SK-N-SH (cell line): ENCODE data around the gene ELP4. TPM values are rescaled to one million over a fixed set of nuclear protein-coding genes. Genes with fewer than 3 reads are reported as not detected.

Experiments used
- CTCF ChIA-PET: fragments of 300-600, 350-600 bp; formaldehyde crosslinking; extraction: SDS; loops from one replicate; lab custom pipeline; 2021; lab: Yijun Ruan, JAX
- POLR2A ChIA-PET: fragments of 350-600 bp; sonication (Branson Sonifier 250); formaldehyde crosslinking; extraction: SDS; loops from one replicate; lab custom pipeline; 2020; ENCODE audit warnings: antibody characterized with exemption, inconsistent platforms; lab: Yijun Ruan, JAX
- DNase-seq: peaks from one replicate; pipeline ENCODE4 v3.0.0; 2012
- H2AFZ ChIP-seq: fragments of 200-600 bp; sonication (generic); 2 replicates; pipeline ENCODE4 v1.8.1; 2016; ENCODE audit warnings: antibody characterized with exemption, mild to moderate bottlenecking, low read depth
- H3F3A ChIP-seq: fragments of 200-600 bp; sonication (generic); replicated peaks from 2 replicates; pipeline ENCODE3; 2016; ENCODE audit warnings: antibody characterized with exemption, mild to moderate bottlenecking; ENCODE audit not compliant: insufficient read depth
- H3K27ac ChIP-seq, 2 experiments: fragments of 200-500 bp in 1 of 2; fragments of 200-600 bp in 1 of 2; sonication (Bioruptor generic) in 1 of 2; sonication (generic), shearing (Covaris generic) in 1 of 2; 2 replicates each; pipeline versions ENCODE4 v1.5.1 to v1.6.1; 2014 to 2016; ENCODE audit warnings: low read depth in 2 of 2, inconsistent platforms in 1 of 2, low read length in 1 of 2, mild to moderate bottlenecking in 1 of 2, mixed read lengths in 1 of 2
- H3K27me3 ChIP-seq: fragments of 200-600 bp; sonication (generic), shearing (Covaris generic); 2 replicates; pipeline ENCODE4 v1.6.1; 2016; ENCODE audit warnings: mixed run types; ENCODE audit not compliant: insufficient read depth
- H3K36me3 ChIP-seq, 2 experiments: fragments of 200-500 bp in 1 of 2; fragments of 200-600 bp in 1 of 2; sonication (Bioruptor generic) in 1 of 2; sonication (generic) in 1 of 2; replicated peaks in 1 of 2; 2 replicates each; pipeline versions ENCODE3 to v1.5.1; 2014 to 2016; ENCODE audit warnings: low read length in 1 of 2, mild to moderate bottlenecking in 1 of 2; ENCODE audit not compliant: insufficient read depth in 2 of 2, control insufficient read depth in 1 of 2
- H3K4me1 ChIP-seq, 2 experiments: fragments of 200-500 bp in 1 of 2; fragments of 200-600 bp in 1 of 2; sonication (Bioruptor generic) in 1 of 2; sonication (generic), shearing (Covaris generic) in 1 of 2; 2 replicates each; pipeline versions ENCODE4 v1.5.1 to v1.6.1; 2014 to 2016; ENCODE audit warnings: low read depth in 1 of 2, low read length in 1 of 2, mixed run types in 1 of 2; ENCODE audit not compliant: insufficient read depth in 2 of 2, control insufficient read depth in 1 of 2
- H3K4me2 ChIP-seq: fragments of 200-600 bp; sonication (generic), shearing (Covaris generic); 2 replicates; pipeline ENCODE4 v1.6.1; 2017; ENCODE audit warnings: mixed run types
- H3K4me3 ChIP-seq, 2 experiments: fragments of 200-500 bp in 1 of 2; fragments of 200-600 bp in 1 of 2; sonication (Bioruptor generic) in 1 of 2; sonication (generic), shearing (Covaris generic) in 1 of 2; 2 replicates each; pipeline versions ENCODE4 v1.5.1 to v1.8.1; 2014 to 2016; ENCODE audit warnings: low read depth in 2 of 2, inconsistent platforms in 1 of 2, low read length in 1 of 2, mild to moderate bottlenecking in 1 of 2, mixed read lengths in 1 of 2, moderate library complexity in 1 of 2
- H3K79me2 ChIP-seq: fragments of 200-600 bp; sonication (generic); 2 replicates; pipeline ENCODE4 v1.8.1; 2017; ENCODE audit warnings: mild to moderate bottlenecking; ENCODE audit not compliant: insufficient read depth
- H3K9ac ChIP-seq: fragments of 200-600 bp; sonication (generic); 2 replicates; pipeline ENCODE4 v1.6.1; 2017; ENCODE audit warnings: mixed run types
- H3K9me2 ChIP-seq: fragments of 200-600 bp; sonication (generic); 2 replicates; pipeline ENCODE4 v1.6.1; 2017; ENCODE audit warnings: mixed run types
- H3K9me3 ChIP-seq: fragments of 200-600 bp; sonication (generic); 2 replicates; pipeline ENCODE4 v1.6.1; 2017; ENCODE audit warnings: mixed run types, mild to moderate bottlenecking, moderate library complexity
- H4K20me1 ChIP-seq: fragments of 200-600 bp; sonication (generic); 2 replicates; pipeline ENCODE4 v1.6.1; 2017; ENCODE audit warnings: mild to moderate bottlenecking, mixed run types; ENCODE audit not compliant: insufficient read depth
- CHD2 ChIP-seq: fragments of 150-350 bp; IDR thresholded peaks from 2 replicates; pipeline ENCODE4 v1.6.1; 2018; ENCODE audit warnings: low read length; ENCODE audit not compliant: partially characterized antibody
- ELF1 ChIP-seq: IDR thresholded peaks from 2 replicates; pipeline ENCODE4 v1.4.0; 2012
- EP300 ChIP-seq, 2 experiments: IDR thresholded peaks; 2 replicates each; pipeline versions ENCODE4 v1.4.0 to v1.6.1; 2012; ENCODE audit warnings: borderline replicate concordance in 1 of 2, low read depth in 1 of 2, low read length in 1 of 2
- FOSL2 ChIP-seq: IDR thresholded peaks from 2 replicates; pipeline ENCODE4 v1.4.0; 2012; ENCODE audit warnings: low read depth, mild to moderate bottlenecking, moderate library complexity, borderline replicate concordance
- FOXM1 ChIP-seq: IDR thresholded peaks from 2 replicates; pipeline ENCODE4 v1.4.0; 2012; ENCODE audit warnings: low read depth, mild to moderate bottlenecking
- GATA2 ChIP-seq: sonication (generic); formaldehyde crosslinking; IDR thresholded peaks from 2 replicates; pipeline ENCODE4 v1.5.0; 2020; ENCODE audit warnings: mild to moderate bottlenecking, missing genetic modification reagents
- JUND ChIP-seq: IDR thresholded peaks from 2 replicates; pipeline ENCODE4 v1.4.0; 2012
- MEF2A ChIP-seq: IDR thresholded peaks from 2 replicates; pipeline ENCODE4 v1.4.0; 2012; ENCODE audit warnings: low read depth, borderline replicate concordance
- RAD21 ChIP-seq: IDR thresholded peaks from 2 replicates; pipeline ENCODE4 v1.6.1; 2012; ENCODE audit warnings: mild to moderate bottlenecking, low read length
- REST ChIP-seq: IDR thresholded peaks from 2 replicates; pipeline ENCODE4 v1.6.1; 2012; ENCODE audit warnings: mild to moderate bottlenecking, low read depth, low read length, moderate library complexity
- RFX5 ChIP-seq: IDR thresholded peaks from 2 replicates; pipeline ENCODE4 v1.6.1; 2012; ENCODE audit warnings: mild to moderate bottlenecking, improper control_type of control experiment, low read length
- RXRA ChIP-seq: IDR thresholded peaks from 2 replicates; pipeline ENCODE4 v1.4.0; 2012; ENCODE audit warnings: low read depth, mild to moderate bottlenecking, borderline replicate concordance
- SMC3 ChIP-seq: IDR thresholded peaks from 2 replicates; pipeline ENCODE4 v1.6.1; 2012; ENCODE audit warnings: low read depth, low read length, improper control_type of control experiment
- TEAD4 ChIP-seq: IDR thresholded peaks from 2 replicates; pipeline ENCODE4 v1.4.0; 2012; ENCODE audit warnings: mild to moderate bottlenecking, borderline replicate concordance; ENCODE audit not compliant: insufficient read depth
- ZBTB33 ChIP-seq: IDR thresholded peaks from 2 replicates; pipeline ENCODE4 v1.4.0; 2012; ENCODE audit warnings: low read depth, borderline replicate concordance
- WGBS: methylation state at CpG from one replicate; pipeline ENCODE4 v1.1.6; 2017; ENCODE audit warnings: low lambda C conversion rate; 5-methylcytosine and 5-hydroxymethylcytosine counted together
- polyA plus RNA-seq, 3 experiments: library from polyadenylated mRNA; depleted of rRNA; stranded (reverse); fragments of >200 nt; gene quantifications; 2 replicates each; pipeline ENCODE4 v1.2.3, GENCODE V29; 2012

The ELP4 gene
- polyA plus RNA-seq, 1 of the 3 experiments (the other 2 are of a cell fraction): 7.0 TPM

GRCh38 chr11:31480930-31481329 is 28.6 kb upstream of the ELP4 start (continued):
- TF ChIP-seq CHD2: peak; percentile 64

GRCh38 chr11:31484497-31484896 is 25.1 kb upstream of the ELP4 start:
- Histone ChIP-seq H3K27ac (no peak overlapping the region), H4K20me1 (no peaks in the 10 kb centered on the region), H3K9me3 (no peaks in the 10 kb centered on the region; the same call in 1 of the 2 replicates), H3F3A (no peaks in the 10 kb centered on the region), H3K9ac (no peak overlapping the region), H3K4me2 (no peak overlapping the region), H3K79me2 (peaks cover 3% of the 10 kb centered on the region; the same call in 1 of the 2 replicates), H2AFZ (no peak overlapping the region), H3K27me3 (no peaks in the 10 kb centered on the region), H3K36me3 (no peaks in the 10 kb centered on the region), H3K4me1 (peaks cover 5 to 13% of the 10 kb centered on the region in 2 experiments; a peak in 3 of 4 replicates), H3K4me3 (no peak overlapping the region), H3K9me2 (no peaks in the 10 kb centered on the region)
- no peak for DNase-seq
- POLR2A ChIA-PET: no interaction called here
- TF ChIP-seq RAD21: no peak
- no peak for TF ChIP-seq EP300 (IDR thresholded peaks at IDR 0.05; ENCODE audit: borderline replicate concordance in 1 of 2, low read depth in 1 of 2, low read length in 1 of 2)
- TF ChIP-seq MEF2A: no peak
- no peak for TF ChIP-seq JUND
- TF ChIP-seq ELF1: no peak
- TF ChIP-seq ZBTB33: no peak
- TF ChIP-seq SMC3: no peak
- TF ChIP-seq GATA2 (CRISPR knock-in tag): no peak
- TF ChIP-seq REST: no peak
- TF ChIP-seq FOXM1: no peak
- TF ChIP-seq FOSL2: no peak
- TF ChIP-seq TEAD4: no peak
- no peak for TF ChIP-seq RFX5
- no peak for TF ChIP-seq RXRA
- 93% methylated on average over 4 of the region's 4 CpGs for WGBS
- CTCF ChIA-PET: interaction anchor here (0.6 kb wide), 1 partner anchor 83 kb away, joined by 3 read pairs; no protein-coding TSS in a partner anchor
